VCaP (cell line): ENCODE results near the gene TSPAN16.

Experiments used
- H3K27ac ChIP-seq: fragments of 450-650 bp; 2 replicates; pipeline ENCODE4 v1.5.1; 2017
- TF ChIP-seq, protein P1 (sequence below): fragments of 450-650 bp; conservative IDR thresholded peaks from 2 replicates; pipeline ENCODE4 v1.5.1; 2017; ENCODE audit warnings: mild to moderate bottlenecking, moderate library complexity

Gene TSPAN16

DNA sequence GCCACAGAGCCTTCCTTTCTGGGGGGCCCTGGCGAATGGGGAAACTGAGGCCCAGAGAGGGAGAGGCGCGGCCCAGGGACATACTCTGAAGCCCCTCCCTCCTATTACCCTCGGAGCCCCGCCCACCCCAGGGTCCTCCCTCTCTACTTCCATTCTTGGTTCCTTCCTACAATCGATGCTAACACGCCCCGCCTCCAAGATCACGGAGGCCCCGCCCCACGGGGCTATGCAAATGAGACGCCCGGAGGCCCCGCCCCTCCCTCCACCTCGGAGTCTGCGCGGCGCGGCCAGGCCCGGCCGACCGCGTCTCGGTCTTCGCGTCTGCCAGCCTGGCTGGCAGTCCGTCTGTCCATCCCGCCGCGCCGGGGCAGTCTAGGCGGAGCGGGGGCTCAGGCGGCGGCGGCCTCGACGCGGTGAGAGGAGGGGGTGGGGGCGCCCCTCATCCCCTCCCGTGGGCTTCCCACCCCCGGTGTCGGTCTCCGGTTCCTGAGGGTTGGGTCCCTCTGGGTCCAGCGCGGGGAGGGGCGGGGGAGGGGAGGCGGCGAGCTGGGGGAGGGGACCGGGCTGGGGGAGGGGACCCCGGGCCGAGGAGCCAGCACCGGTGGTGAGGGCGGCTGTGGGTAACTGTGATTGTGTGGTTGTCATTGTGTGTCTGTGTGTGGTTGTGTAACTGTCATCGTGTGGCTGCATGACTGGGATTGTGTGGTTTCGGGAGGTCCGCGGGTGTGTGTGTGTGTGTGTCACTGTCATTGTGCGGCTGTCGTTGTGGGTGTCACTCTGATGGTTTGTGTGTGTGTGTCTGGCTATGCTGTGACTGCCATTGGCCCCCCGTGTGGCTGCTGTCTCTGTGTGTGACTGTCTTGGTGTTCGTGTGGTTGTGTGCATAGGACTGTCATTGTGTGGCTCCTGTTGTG is 59.5 kb downstream of the TSPAN16 start, which contains the start of gene PLPPR2:
PLPPR2 (plus strand) TSS at position 273 of the 914 bp plus-strand sequence. CDS start 2,242 bp downstream, outside the sequence.
- peak within 1 kb of the TSS; percentile 52; the same call in 1 of the 2 replicates for H3K27ac ChIP-seq
- TF ChIP-seq, protein P1, sequence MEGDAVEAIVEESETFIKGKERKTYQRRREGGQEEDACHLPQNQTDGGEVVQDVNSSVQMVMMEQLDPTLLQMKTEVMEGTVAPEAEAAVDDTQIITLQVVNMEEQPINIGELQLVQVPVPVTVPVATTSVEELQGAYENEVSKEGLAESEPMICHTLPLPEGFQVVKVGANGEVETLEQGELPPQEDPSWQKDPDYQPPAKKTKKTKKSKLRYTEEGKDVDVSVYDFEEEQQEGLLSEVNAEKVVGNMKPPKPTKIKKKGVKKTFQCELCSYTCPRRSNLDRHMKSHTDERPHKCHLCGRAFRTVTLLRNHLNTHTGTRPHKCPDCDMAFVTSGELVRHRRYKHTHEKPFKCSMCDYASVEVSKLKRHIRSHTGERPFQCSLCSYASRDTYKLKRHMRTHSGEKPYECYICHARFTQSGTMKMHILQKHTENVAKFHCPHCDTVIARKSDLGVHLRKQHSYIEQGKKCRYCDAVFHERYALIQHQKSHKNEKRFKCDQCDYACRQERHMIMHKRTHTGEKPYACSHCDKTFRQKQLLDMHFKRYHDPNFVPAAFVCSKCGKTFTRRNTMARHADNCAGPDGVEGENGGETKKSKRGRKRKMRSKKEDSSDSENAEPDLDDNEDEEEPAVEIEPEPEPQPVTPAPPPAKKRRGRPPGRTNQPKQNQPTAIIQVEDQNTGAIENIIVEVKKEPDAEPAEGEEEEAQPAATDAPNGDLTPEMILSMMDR: no peak

DNA sequence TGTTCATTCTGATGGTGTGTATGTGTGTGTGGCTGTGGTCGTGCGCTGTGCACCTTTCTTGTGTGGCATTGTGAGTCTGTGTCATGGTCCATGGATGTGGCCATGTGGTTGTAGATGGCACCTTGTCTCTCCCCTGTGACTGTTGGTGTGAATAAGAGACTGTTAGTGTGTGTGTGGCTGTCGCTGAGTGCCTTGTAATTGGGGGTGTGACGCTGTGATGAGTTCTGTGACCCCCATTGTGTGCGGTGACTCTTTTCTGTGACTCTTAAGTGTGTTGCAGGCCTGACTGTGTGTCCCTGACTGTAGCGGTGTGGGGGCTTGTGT is 60.1 kb downstream of the TSPAN16 start:
- H3K27ac ChIP-seq: peak overlapping the region; percentile 52; the same call in 1 of the 2 replicates
- TF ChIP-seq, protein P1: no peak

DNA sequence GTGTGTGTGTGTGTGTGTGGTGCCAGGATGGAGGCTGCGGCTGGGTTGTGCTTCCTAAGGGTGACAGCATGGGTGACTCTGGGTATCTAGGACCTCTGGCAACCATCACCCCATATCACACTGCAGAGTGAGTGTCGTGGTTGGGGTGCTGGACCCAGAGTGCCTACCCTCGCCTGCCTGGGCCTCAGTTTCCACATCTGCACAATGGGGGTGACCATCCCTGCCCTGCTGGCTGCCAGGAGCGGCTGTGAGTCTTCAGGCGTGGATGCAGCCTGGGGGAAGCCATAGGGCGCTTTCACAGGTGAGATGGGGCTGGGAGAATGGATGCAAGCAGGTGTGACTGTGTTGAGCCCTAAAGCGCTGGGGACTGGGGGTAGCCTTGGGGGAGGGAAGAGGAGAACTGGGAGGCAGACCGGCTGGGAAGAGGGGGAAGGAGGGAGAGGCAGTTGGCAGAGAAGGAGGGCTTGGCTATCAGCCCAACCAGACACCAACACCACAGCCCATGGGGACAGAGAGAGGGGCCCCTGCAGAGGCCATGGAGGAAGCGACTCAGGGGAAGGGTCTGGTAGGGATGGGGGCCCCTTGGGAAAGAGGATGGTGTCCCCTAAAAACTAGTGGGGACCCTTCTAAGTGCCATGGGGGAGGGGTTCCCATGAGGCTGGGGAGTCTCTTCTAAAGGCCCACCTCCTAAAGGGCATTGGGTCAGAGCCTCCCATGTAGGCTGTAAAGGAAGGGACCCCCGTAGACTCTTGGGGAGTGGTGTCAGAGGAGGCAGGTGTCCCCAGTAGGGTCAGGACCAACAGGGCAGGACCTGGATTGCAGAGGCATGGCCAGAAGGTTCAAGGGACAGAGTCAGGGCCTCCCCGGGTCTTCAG is 61.0 kb downstream of the TSPAN16 start:
- TF ChIP-seq, protein P1: no peak

DNA sequence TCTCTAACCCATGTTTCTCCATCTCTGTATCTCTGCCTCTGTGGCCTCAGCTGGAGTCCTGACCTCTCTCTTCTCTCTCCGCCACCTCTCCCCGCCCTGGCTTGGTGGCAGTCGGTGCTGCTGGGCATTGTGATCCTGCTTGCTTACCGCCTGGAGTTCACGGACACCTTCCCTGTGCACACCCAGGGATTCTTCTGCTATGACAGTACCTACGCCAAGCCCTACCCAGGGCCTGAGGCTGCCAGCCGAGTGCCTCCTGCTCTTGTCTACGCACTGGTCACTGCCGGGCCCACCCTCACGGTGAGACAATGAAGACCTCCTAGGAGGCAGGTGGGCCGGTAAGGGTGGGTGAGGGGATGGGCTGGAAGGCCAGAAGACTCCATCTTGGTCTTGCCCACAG is 63.5 kb downstream of the TSPAN16 start:
- H3K27ac ChIP-seq: no peak overlapping the region
- TF ChIP-seq, protein P1: no peak

More for the DNA sequence above, 61.0 kb downstream of the TSPAN16 start:
- no peak overlapping the region for H3K27ac ChIP-seq

DNA sequence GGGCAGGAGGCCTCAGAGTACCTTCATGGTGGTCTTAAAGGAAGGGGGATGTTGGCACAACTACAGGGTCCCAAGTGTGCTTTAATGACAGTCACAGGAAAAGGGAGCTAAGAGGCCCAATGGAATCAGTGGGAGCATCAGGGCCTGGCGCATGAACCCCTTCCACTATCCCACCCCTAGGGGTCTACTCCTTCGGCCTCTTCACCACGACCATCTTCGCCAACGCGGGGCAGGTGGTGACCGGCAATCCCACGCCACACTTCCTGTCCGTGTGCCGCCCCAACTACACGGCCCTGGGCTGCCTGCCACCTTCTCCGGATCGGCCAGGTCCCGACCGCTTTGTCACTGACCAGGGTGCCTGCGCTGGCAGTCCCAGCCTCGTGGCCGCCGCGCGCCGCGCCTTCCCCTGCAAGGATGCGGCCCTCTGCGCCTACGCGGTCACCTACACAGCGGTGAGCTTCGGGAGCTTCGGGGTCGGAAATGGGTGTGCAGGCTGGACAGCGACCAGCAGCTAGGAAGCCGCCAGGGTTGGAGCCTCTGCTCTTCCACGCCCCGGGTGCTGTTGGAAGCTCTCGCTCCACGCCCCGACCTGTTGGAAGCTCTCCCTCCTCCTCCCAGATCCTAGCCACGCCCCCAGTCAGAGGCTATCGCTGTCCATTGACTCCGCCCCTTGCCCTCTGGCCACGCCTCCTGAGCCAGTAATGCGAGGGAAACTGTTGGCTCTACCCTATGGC is 65.2 kb downstream of the TSPAN16 start:
- TF ChIP-seq, protein P1: no peak
- no peak overlapping the region for H3K27ac ChIP-seq

DNA sequence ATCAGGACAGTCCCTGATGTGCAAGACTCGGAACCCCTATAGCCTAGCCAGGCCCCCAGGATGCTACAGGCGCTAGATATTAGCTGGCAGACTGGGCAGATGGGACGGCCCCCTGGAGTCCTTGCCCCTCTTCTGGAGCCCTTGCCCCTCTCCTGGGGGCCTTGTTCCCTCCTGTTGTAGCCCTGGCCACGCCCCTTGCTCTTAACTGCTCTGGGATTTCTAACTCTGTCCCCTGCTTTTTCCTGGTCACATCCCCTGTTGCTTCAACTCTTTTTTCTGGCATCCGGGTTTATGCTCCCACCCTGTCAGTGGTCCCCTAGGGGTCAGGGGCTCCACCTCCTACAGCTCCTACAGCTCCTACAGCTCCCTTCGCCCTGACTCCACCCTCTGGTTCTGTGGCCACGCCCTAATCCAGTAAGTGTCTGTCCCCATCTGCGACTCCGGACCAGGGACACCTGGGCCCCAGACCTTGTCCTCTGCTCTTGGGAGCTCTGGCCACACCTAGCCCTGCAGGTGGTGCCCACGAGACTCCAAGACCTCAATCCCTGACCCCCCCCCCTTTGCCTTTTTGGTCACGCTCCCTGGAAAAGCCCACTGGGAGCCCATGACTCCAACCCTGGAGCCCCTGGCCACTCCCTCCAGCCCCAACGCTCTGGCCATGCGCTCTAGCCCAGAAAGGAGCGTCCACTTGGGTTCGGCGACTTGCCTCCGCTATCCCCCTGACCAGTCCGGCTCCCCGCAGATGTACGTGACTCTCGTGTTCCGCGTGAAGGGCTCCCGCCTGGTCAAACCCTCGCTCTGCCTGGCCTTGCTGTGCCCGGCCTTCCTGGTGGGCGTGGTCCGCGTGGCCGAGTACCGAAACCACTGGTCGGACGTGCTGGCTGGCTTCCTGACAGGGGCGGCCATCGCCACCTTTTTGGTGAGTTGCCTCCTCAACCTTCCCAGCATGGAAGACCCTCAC is 66.1 kb downstream of the TSPAN16 start:
- H3K27ac ChIP-seq: no peak overlapping the region
- TF ChIP-seq, protein P1: no peak
